ENCODE measurements around the gene RASSF1. TPM values are rescaled to one million over a fixed set of nuclear protein-coding genes. Genes with fewer than 3 reads are reported as not detected.

The RASSF1 gene
- total and polyA plus RNA-seq, 2 of the 13 experiments (the other 11 are each of a cell fraction or from before 2014, with no cell fraction given), result 10.2 to 27.5 TPM

DNA sequence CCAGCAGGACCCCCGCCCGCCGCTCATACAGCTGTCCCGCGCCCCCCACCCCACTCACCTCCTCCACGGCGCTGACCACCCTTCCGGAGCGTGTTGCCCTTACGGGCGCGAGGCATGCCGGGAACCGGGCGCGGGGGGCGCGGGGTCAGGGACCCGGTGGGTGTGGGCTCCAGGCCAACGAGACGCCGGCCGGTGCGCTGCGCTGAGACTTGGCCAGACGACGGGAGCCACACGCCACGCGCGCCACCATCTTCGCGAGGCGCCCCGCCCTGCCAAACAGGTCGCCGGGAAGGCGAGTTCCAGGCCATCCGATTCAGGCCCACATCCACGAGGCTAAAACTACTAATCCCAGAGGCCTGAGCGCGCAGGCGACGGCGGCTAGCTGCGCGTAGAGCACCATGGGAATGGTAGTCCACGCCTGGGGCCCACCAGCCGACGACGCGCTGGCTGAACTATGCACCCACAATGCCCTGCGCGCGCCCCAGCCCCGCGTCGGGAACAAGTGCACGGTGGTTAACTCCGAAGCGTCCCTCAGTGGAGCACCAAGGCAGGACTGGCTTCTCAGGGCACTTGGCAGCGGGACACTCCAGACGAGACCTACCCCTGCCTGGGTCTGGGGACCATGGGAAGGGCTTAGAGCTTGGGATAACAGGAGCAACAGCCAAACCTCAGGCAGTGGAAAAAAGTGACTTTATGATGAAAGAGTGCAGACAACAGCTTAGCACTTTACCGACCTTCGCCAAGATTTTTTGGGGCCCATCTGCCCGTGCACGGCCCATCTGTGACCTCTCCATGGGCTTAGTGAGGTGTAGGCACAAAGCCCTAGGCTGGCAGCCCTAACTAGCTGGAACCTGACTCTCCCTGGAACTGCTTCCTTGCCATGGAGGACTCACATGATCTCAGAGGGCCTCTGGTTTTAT lies 48.2 kb downstream of the RASSF1 start, which contains the start of gene IFRD2 (continued):
- TF ChIP-seq SRSF9 (IDR thresholded peaks at IDR 0.05; ENCODE audit: borderline replicate concordance, insufficient read depth, low read depth, low read length, poor library complexity, severe bottlenecking) (no peak), ATM (IDR thresholded peaks at IDR 0.05; ENCODE audit: borderline replicate concordance) (no peak), ZNF530 (CRISPR knock-in tag; IDR thresholded peaks at IDR 0.05; ENCODE audit: low read depth) (no peak), ZMAT3 (CRISPR knock-in tag; conservative IDR thresholded peaks at IDR 0.05) (0 out of 2 replicates have a peak, but pooled peaks have one; percentile 29), SP140L (CRISPR knock-in tag; IDR thresholded peaks at IDR 0.05; ENCODE audit: borderline replicate concordance) (no peak), CBX5 (CRISPR knock-in tag; IDR thresholded peaks at IDR 0.05; ENCODE audit: borderline replicate concordance) (peak; percentile 51; the same call in 1 of the 2 replicates), GFI1 (CRISPR knock-in tag; IDR thresholded peaks at IDR 0.05; ENCODE audit: borderline replicate concordance) (no peak), ZSCAN5A (CRISPR knock-in tag; IDR thresholded peaks at IDR 0.05; ENCODE audit: borderline replicate concordance) (no peak), SMC3 (IDR thresholded peaks at IDR 0.05; ENCODE audit: low read length) (no peak), ZNF496 (CRISPR knock-in tag; IDR thresholded peaks at IDR 0.05; ENCODE audit: insufficient replicate concordance) (no peak), FOSL2 (CRISPR knock-in tag; IDR thresholded peaks at IDR 0.05) (peak; percentile 10; the same call in 1 of the 2 replicates), HBP1 (CRISPR knock-in tag; IDR thresholded peaks at IDR 0.05; ENCODE audit: low read depth) (0 out of 2 replicates have a peak, but pooled peaks have one; percentile 61), ZNF124 (CRISPR knock-in tag; IDR thresholded peaks at IDR 0.05) (peak; percentile 78; the same call in 1 of the 2 replicates), ZFP36 (IDR thresholded peaks at IDR 0.05; ENCODE audit: borderline replicate concordance, low read depth, low read length, partially characterized antibody) (no peak), ZFP82 (CRISPR knock-in tag; IDR thresholded peaks at IDR 0.05; ENCODE audit: borderline replicate concordance) (peak; percentile 93; the same call in 1 of the 2 replicates), ZNF713 (CRISPR knock-in tag; IDR thresholded peaks at IDR 0.05) (0 out of 2 replicates have a peak, but pooled peaks have one; percentile 52), ZBTB21 (CRISPR knock-in tag; IDR thresholded peaks at IDR 0.05) (no peak)
- TF ChIP-seq, protein P1, sequence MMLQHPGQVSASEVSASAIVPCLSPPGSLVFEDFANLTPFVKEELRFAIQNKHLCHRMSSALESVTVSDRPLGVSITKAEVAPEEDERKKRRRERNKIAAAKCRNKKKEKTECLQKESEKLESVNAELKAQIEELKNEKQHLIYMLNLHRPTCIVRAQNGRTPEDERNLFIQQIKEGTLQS (CRISPR knock-in tag; IDR thresholded peaks at IDR 0.05), result no peak
- TF ChIP-seq, protein P2, sequence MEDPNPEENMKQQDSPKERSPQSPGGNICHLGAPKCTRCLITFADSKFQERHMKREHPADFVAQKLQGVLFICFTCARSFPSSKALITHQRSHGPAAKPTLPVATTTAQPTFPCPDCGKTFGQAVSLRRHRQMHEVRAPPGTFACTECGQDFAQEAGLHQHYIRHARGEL (CRISPR knock-in tag; IDR thresholded peaks at IDR 0.05), result 0 out of 2 replicates have a peak, but pooled peaks have one; percentile 77
- TF ChIP-seq, protein P3, sequence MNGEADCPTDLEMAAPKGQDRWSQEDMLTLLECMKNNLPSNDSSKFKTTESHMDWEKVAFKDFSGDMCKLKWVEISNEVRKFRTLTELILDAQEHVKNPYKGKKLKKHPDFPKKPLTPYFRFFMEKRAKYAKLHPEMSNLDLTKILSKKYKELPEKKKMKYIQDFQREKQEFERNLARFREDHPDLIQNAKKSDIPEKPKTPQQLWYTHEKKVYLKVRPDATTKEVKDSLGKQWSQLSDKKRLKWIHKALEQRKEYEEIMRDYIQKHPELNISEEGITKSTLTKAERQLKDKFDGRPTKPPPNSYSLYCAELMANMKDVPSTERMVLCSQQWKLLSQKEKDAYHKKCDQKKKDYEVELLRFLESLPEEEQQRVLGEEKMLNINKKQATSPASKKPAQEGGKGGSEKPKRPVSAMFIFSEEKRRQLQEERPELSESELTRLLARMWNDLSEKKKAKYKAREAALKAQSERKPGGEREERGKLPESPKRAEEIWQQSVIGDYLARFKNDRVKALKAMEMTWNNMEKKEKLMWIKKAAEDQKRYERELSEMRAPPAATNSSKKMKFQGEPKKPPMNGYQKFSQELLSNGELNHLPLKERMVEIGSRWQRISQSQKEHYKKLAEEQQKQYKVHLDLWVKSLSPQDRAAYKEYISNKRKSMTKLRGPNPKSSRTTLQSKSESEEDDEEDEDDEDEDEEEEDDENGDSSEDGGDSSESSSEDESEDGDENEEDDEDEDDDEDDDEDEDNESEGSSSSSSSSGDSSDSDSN (CRISPR knock-in tag; IDR thresholded peaks at IDR 0.05), result peak; percentile 41
